Lower lobe of right lung (tissue), 2 donors: ENCODE results near the gene GMDS. TPM values are rescaled to one million over a fixed set of nuclear protein-coding genes. Genes with fewer than 3 reads are reported as not detected.

Source experiments
- ATAC-seq, 2 donors: fragments of 200-7000 bp; cut with Tn5 transposase; one replicate each; pipeline ENCODE4 v1.9.1; 2020 to 2022; ENCODE audit warnings: mild to moderate bottlenecking in 2 of 2, moderate library complexity in 2 of 2
- DNase-seq: peaks from one replicate; pipeline ENCODE4 v3.0.0-alpha.2; 2020
- H3K27ac ChIP-seq: fragments of 200-600 bp; one replicate; pipeline ENCODE4 v1.8.0; 2022
- H3K27me3 ChIP-seq: fragments of 200-600 bp; one replicate; pipeline ENCODE4 v1.8.0; 2022; ENCODE audit warnings: low read depth
- H3K36me3 ChIP-seq: fragments of 200-600 bp; one replicate; pipeline ENCODE4 v1.8.0; 2022; ENCODE audit warnings: mild to moderate bottlenecking
- H3K4me1 ChIP-seq: fragments of 200-600 bp; one replicate; pipeline ENCODE4 v1.8.0; 2022
- H3K4me3 ChIP-seq: fragments of 200-600 bp; one replicate; pipeline ENCODE4 v1.8.0; 2022; ENCODE audit warnings: mild to moderate bottlenecking
- H3K9me3 ChIP-seq: fragments of 200-600 bp; one replicate; pipeline ENCODE4 v1.8.0; 2022
- CTCF ChIP-seq: fragments of 200-600 bp; IDR thresholded peaks from one replicate; pipeline ENCODE4 v1.8.0; 2022; ENCODE audit warnings: antibody characterized with exemption, mild to moderate bottlenecking
- intact Hi-C: fragments of 100-400 bp; cut with DNase I; formaldehyde crosslinking; loops from one replicate; pipeline ENCODE4 v1.11.0; 2022
- total RNA-seq: library from RNA; stranded (reverse); fragmentation: NEBNext Ultra II Directional; extraction: Animal tissue kit (Norgen Biotek cat#: 25700); gene quantifications from one replicate; pipeline ENCODE4 v1.2.1, GENCODE V29; 2021
- donor health status: DM: no; HTN: yes; CAD: no; lungs with severe emphysema.

Gene GMDS
- total RNA-seq, 1 donor from 2014 or later = 12.7 TPM

GRCh38 chr6:1988843-1989242 is 256.6 kb downstream of the GMDS start:
- no peaks in the 10 kb centered on the region for H3K4me1 ChIP-seq
- intact Hi-C loops = no loop called here
- DNase-seq (no peak), ATAC-seq (no peak)
- no peak overlapping the region for H3K27ac ChIP-seq
- H3K27me3 ChIP-seq = no peaks in the 10 kb centered on the region
- no peak for TF ChIP-seq CTCF
- no peak overlapping the region for H3K4me3 ChIP-seq
- peaks cover 8% of the 10 kb centered on the region for H3K9me3 ChIP-seq
- no peaks in the 10 kb centered on the region for H3K36me3 ChIP-seq

GRCh38 chr6:1987640-1988039 is 257.8 kb downstream of the GMDS start:
- H3K36me3 ChIP-seq = no peaks in the 10 kb centered on the region
- DNase-seq (no peak), ATAC-seq (no peak)
- TF ChIP-seq CTCF = no peak
- no peak overlapping the region for H3K27ac ChIP-seq
- no peaks in the 10 kb centered on the region for H3K27me3 ChIP-seq
- no peak overlapping the region for H3K4me3 ChIP-seq
- H3K9me3 ChIP-seq = peaks cover 19% of the 10 kb centered on the region
- intact Hi-C loops = no loop called here
- no peaks in the 10 kb centered on the region for H3K4me1 ChIP-seq

GRCh38 chr6:1986454-1987243 is 258.8 kb downstream of the GMDS start:
- H3K36me3 ChIP-seq = no peaks in the 10 kb centered on the region
- intact Hi-C loops = no loop called here

GRCh38 chr6:1984346-1984994 is 260.9 kb downstream of the GMDS start:
- Histone ChIP-seq H3K27ac (no peak overlapping the region), H3K9me3 (peaks cover 41% of the 10 kb centered on the region), H3K36me3 (no peaks in the 10 kb centered on the region), H3K4me3 (no peak overlapping the region), H3K4me1 (no peaks in the 10 kb centered on the region), H3K27me3 (no peaks in the 10 kb centered on the region)
- no peak for TF ChIP-seq CTCF
- DNase-seq = no peak
- intact Hi-C loops = no loop called here
- ATAC-seq = no peak

More at GRCh38 chr6:1986454-1987243, 258.8 kb downstream of the GMDS start:
- H3K9me3 ChIP-seq = peaks cover 29% of the 10 kb centered on the region
- DNase-seq (no peak), ATAC-seq (no peak)
- no peaks in the 10 kb centered on the region for H3K27me3 ChIP-seq
- TF ChIP-seq CTCF = no peak
- H3K4me1 ChIP-seq = no peaks in the 10 kb centered on the region
- no peak overlapping the region for H3K4me3 ChIP-seq
- no peak overlapping the region for H3K27ac ChIP-seq

GRCh38 chr6:1983850-1984249 is 261.6 kb downstream of the GMDS start:
- intact Hi-C loops = no loop called here

More at GRCh38 chr6:1983850-1984249, 261.6 kb downstream of the GMDS start:
- no peak for TF ChIP-seq CTCF
- peaks cover 41% of the 10 kb centered on the region for H3K9me3 ChIP-seq
- H3K4me1 ChIP-seq = no peaks in the 10 kb centered on the region
- no peak overlapping the region for H3K4me3 ChIP-seq
- H3K27me3 ChIP-seq = no peaks in the 10 kb centered on the region
- no peaks in the 10 kb centered on the region for H3K36me3 ChIP-seq
- H3K27ac ChIP-seq = no peak overlapping the region
- ATAC-seq (no peak), DNase-seq (no peak)
